Measurements from ENCODE around the gene FRMD4A. TPM values are rescaled to one million over a fixed set of nuclear protein-coding genes. Genes with fewer than 3 reads are reported as not detected.

FRMD4A gene
- total and polyA plus RNA-seq, 10 of the 15 experiments (the other 5 are each of a cell fraction or from before 2014, with no cell fraction given), result 17.8 to 75.2 (median 39.1) TPM

- no peak for FAIRE-seq
Measured at GRCh38 chr10:13868528-13869294, 462.0 kb downstream of the FRMD4A start.

More at GRCh38 chr10:13868528-13869294, 462.0 kb downstream of the FRMD4A start:
- BruUV-seq (replicated peaks), result no TSS peak
- in situ Hi-C loops (cut with MboI), result no loop called here
- no peak for DNase-seq (ENCODE audit: low read depth, low spot score)
- TF ChIP-seq PRDM15 (CRISPR knock-in tag; IDR thresholded peaks at IDR 0.05) (no peak), CBX5 (IDR thresholded peaks at IDR 0.05; ENCODE audit: low read depth) (no peak), NR2F1 (conservative IDR thresholded peaks at IDR 0.05) (no peak), SMARCA5 (IDR thresholded peaks at IDR 0.05) (no peak), NFYB (IDR thresholded peaks at IDR 0.05; ENCODE audit: insufficient read depth, low read depth, low read length) (no peak), SUZ12 (IDR thresholded peaks at IDR 0.05; ENCODE audit: unreplicated experiment) (no peak), CEBPB (IDR thresholded peaks at IDR 0.05; ENCODE audit: borderline replicate concordance in 1 of 2, low read depth in 2 of 2, low read length in 2 of 2) (no peak), SIX5 (IDR thresholded peaks at IDR 0.05; ENCODE audit: low read depth, low read length, severe bottlenecking) (no peak), GATAD2B (conservative IDR thresholded peaks at IDR 0.05; ENCODE audit: low read depth) (no peak)
- ChIA-PET CTCF (interaction anchor here (0.9 kb wide), 1 partner anchor 23 kb away, joined by 3 read pairs; no protein-coding TSS in a partner anchor), POLR2A (no interaction called here), SMC1A (ENCODE audit: uncharacterized antibody, unreplicated experiment) (interaction anchor here (0.8 to 1.4 kb wide), 3 partner anchors 9 to 109 kb away, joined by 3 to 6 read pairs (median 3); no protein-coding TSS in a partner anchor), RAD21 (ENCODE audit: unreplicated experiment) (no interaction called here)
- Histone ChIP-seq H3K4me2 (ENCODE audit: control insufficient read depth, insufficient read depth) (no peak overlapping the region), H3K27ac (ENCODE audit: control insufficient read depth, insufficient read depth) (no peak overlapping the region), H3K9ac (ENCODE audit: control insufficient read depth, insufficient read depth, low read length) (no peak overlapping the region), H3K4me3 (no peak overlapping the region), H3K9me3 (replicated peaks; ENCODE audit: control insufficient read depth, insufficient read depth, low read length) (no peaks in the 10 kb centered on the region; the same call in 2 of the 3 replicates), H3K4me1 (ENCODE audit: control insufficient read depth, insufficient read depth, low read length) (peaks cover 5% of the 10 kb centered on the region; the same call in 1 of the 2 replicates), H2AFZ (ENCODE audit: control insufficient read depth, low read depth, low read length) (no peak overlapping the region), H4K20me1 (ENCODE audit: control insufficient read depth, insufficient read depth) (no peaks in the 10 kb centered on the region), H3K27me3 (replicated peaks in 1 of 2; ENCODE audit: control insufficient read depth in 2 of 2, insufficient read depth in 2 of 2, low read length in 1 of 2) (no peaks in the 10 kb centered on the region), H3K79me2 (ENCODE audit: control insufficient read depth, insufficient read depth, low read length) (no peaks in the 10 kb centered on the region), H3K36me3 (ENCODE audit: control insufficient read depth in 2 of 2, insufficient read depth in 2 of 2, low read length in 1 of 2) (no peaks in the 10 kb centered on the region)
- ATAC-seq, result no peak
- intact Hi-C loops (cut with micrococcal nuclease; ENCODE audit: unreplicated experiment), result no loop called here
- WGBS (ENCODE audit: insufficient coverage, insufficient replicate concordance, low lambda C conversion rate, missing lambda C conversion rate), result 41% methylated on average over 18 of the region's 18 CpGs

All from GM12878 (cell line).